ENCODE data around the gene STMN1.
"Not testable (repeated sequence)": the region's sequence is repeated elsewhere in the genome, so short reads cannot be mapped to it uniquely, and the experiment has no call there.

The STMN1 gene
- 31.6 to 55.6 (median 43.9) reads per million in 3 experiments for total RNA-seq

GRCh38 chr1:25905680-25906643 lies at the start of gene STMN1:
TSS of gene STMN1 (minus strand) at chr1:25906419. CDS start at chr1:25904676, 1,743 bp downstream.
- DNase-seq: peak; percentile 70

- DNase-seq: no peak
Measured at GRCh38 chr1:25955553-25955952, 49.3 kb upstream of the STMN1 start.

DNA sequence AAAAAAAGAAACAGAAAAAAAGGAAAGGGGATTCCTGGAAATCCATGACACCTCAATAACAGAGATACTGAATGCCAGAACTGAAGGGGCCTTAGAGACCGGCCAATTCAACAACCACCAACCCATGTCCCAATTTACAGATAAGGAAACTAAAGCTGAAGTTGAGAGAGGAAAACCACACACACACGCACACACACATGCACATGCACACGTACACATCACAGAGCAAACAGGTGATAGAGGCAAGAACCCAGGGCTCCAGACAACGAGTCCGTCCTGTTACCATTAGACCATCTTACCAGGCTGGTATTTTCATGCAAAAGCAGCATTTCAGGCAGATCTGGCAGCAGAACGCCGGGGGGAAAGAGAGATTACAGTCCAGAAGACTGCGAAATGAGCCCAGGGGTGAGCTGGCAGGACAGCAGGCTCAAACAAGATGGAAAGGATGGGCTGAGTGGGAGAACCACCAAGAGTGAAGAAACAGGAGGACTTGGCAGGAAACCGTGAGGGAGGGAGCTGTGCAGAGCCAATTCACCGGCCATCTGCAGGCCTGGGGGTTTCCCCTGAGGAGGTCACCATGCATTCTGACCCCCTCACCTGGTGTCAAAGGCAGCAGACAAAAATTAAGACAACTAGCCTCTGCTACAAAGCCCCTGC lies 48.2 kb upstream of the STMN1 start:
- DNase-seq: no peak

DNA sequence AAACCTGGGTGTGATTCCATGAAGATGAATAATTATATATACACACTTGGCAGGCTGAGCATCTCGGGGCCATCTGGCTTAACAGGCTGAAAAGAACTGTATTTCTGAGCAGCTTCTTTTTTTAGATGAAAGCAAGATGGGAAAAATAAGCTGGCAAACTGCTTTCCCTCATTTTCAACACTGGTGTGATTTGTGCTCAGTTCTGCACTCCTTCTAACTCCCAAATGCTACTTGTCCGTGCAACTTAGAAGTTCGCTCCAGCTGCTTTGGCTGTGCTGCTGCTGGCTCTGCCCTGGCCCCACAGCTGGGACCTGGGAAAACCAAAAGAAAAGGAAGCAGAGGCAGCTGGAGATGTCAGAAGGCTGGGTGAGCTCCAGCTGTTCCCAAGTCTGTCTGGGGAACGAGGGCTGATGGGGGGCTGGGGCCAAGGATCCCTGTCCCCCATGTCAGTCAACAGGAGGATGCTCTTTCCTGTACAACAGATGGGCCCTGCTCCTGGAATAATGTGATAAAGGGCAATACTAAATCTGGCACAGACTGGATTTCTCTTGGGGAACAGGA lies 46.7 kb upstream of the STMN1 start:
- no peak for DNase-seq

- no peak for DNase-seq
Measured at GRCh38 chr1:25948641-25949040, 42.4 kb upstream of the STMN1 start.

DNA sequence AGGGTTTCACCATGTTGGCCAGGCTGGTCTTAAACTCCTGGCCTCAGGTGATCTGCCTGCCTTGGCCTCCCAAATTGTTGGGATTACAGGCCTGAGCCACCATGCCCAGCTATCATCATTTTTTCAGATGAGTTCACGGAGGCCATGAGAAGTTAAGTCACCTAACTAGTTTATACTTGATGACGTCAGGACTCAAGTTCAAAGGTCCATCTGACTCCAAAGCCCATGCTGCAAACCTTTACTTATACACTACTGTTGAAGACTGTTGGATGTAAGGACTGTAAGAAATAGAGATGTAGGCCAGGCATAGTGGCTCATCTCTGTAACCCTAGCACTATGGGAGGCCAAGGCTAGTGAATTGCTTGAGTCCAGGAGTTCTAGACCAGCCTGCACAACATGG lies 40.8 kb upstream of the STMN1 start:
- no peak for DNase-seq

GRCh38 chr1:25945761-25946160 lies 39.5 kb upstream of the STMN1 start:
- DNase-seq: no peak

GRCh38 chr1:25944986-25945385 lies 38.8 kb upstream of the STMN1 start:
- no peak for DNase-seq

- not testable (repeated sequence) for DNase-seq
Measured at GRCh38 chr1:25943511-25943910, 37.3 kb upstream of the STMN1 start.

DNA sequence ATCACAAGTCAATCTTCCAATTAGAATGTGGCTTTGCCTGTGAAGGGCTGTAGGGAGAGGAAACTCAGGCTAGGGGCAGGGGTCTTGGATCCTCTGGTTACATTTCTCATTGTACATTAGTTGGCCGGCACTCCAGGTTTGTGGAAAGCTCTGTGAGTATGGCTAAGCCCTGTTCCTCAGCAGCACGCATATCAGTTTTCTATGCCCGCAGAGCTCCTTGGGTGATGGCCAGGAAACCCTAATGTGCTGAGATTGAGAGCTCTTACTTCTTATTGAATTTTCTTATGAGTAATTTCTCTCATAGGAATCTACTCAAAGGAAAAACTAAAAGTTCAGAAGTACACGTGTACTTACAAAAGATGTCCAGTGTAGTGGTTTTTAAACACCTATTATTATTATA lies 30.7 kb upstream of the STMN1 start:
- DNase-seq: no peak

- DNase-seq: no peak
Measured at GRCh38 chr1:25933479-25934365, 27.5 kb upstream of the STMN1 start.

DNA sequence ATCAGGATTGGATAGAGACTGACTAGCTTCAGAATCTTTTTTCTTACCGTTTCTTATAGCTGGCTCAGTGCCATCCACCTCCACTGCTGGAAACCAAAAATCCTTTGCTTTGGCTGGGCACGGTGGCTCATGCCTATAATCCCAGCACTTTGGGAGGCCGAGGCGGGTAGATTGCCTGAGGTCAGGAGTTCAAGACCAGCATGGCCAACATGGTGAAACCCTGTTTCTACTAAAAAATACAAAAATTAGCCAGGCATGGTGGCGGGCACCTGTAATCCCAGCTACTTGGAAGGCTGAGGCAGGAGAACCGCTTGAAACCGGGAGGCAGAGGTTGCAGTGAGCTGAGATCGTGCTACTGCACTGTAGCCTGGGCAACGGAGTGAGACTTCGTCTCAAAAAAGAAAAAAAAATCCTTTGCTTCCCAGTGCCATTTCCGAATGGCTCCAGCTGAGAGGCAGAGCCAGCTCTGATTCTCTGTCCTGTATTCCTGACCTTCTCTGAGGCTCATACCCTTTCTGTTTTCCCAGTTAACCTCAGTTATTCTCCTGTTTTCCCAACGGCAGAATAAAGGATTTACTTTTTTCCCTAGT lies 26.7 kb upstream of the STMN1 start:
- not testable (repeated sequence) for DNase-seq

DNA sequence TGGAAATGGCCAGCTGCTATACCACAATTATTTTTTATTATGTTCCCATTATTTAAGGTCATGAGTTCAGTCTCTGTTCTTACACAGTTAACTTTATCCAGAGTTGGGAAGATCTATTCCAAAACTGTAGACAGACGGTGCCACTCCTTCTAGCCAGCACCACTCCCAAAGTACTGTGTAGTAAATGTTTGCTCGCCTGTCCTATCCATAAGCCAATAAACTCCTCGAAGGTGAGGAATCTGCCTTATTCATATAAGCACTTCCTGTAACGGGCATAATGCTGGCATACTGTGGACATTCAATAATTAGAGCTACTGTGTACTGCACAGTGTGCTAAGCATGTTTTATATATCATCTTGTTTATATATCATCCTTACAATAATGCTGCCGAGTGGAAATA lies 26.1 kb upstream of the STMN1 start:
- no peak for DNase-seq

DNA sequence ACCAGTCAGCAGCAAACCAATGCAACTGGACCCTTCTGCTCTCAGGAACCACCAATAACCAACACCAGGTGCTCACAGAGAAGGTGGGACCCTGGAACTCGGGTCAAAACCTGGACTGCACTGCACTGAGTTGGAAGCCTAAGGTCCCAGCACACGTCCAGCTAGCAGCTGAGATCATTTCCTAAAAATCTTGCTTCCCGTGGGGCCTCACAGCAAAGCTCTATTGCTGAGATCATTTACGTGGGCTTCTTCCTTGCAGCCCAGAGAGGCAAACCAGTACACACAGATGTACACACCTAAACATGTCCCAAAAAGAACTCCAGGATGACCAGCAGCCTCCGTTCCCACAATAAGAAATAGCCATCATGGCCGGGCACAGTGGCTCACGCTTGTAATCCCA lies 22.8 kb upstream of the STMN1 start:
- DNase-seq: no peak

GRCh38 chr1:25927521-25928265 lies 21.5 kb upstream of the STMN1 start:
- no peak for DNase-seq

GRCh38 chr1:25926731-25927496 lies 20.7 kb upstream of the STMN1 start:
- DNase-seq: no peak

GRCh38 chr1:25924454-25924853 lies 18.2 kb upstream of the STMN1 start:
- DNase-seq: no peak

DNA sequence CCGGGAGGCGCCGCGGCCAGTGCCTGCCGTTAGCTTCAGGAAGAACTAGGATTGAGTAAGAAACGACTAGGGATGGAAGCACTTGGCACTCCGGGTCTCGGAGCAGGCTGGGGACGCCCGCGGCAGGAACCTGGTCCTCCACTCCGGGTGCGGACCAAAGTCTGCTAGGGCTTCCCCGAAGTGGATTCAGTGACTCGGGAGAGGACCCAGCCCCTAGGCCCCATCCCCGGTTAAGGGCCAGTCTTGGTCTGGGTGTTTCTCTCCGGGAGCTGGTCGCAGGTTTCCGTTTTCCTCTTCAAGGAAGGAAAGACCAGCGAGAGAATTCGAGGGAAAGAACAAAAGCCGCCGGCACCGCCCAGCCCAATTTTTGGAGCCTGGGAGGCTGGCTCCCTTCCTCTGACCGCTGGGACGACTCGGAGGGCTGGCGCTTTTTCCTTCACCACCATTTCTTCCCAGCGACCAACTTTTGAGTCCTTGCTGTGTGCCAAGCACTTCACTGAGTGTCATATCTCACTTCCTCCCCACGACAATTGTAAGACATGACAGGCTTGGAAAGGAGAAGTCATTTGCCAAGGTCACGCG lies 16.8 kb upstream of the STMN1 start:
- no peak for DNase-seq

DNA sequence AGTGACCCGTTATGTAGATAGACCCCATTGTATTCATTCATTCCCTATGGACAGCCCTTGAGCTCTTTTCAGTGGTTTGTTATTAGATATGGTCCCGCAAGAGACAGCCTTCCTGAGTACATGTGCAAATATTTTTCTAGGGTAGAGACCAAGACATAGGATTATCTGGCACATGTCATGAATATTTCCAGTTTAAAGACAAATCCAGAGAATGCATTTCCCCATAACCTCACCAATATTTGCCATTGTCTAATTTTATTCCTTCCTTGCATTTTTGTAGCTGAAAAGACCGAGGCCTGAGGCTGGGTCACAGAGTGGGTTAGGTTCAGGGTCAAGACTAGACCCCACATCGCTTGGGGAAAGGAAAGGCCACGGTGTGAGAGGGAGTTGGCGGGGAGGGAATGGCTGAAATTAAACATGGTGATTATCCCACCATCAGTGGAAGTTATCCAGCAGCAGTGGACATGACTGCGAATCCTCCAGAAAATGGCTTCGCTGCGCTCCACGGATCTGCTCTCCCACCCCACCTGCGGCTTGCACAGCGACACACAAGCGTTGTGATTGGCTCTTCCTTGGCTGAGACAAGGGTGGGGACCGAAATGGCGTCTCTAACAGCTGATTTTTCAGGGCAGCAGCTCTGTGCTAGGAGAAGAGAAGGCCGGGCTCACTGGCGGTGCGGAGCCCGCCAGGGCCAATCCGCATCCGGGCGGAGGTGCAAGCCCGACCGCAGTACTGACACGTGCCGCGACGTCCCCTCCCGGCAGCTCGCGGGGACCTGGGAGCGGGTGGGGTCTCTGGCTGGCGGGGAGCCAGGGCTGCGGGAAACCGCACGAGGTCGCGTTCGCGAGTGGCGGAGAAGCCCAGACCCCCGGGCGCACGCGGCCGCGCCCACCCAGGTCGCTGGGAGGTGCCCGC lies 16.1 kb upstream of the STMN1 start:
- peak; percentile 58 for DNase-seq
